NK-92 (cell line): ENCODE data around the gene PXN.
"Not testable (repeated sequence)": the region's sequence is repeated elsewhere in the genome, so short reads cannot be mapped to it uniquely, and the experiment has no call there.

Source experiments
- DNase-seq: peaks from one replicate; lab custom pipeline; 2025; ENCODE audit not compliant: unreplicated experiment; lab: John Stamatoyannopoulos, UW

The PXN gene

DNA sequence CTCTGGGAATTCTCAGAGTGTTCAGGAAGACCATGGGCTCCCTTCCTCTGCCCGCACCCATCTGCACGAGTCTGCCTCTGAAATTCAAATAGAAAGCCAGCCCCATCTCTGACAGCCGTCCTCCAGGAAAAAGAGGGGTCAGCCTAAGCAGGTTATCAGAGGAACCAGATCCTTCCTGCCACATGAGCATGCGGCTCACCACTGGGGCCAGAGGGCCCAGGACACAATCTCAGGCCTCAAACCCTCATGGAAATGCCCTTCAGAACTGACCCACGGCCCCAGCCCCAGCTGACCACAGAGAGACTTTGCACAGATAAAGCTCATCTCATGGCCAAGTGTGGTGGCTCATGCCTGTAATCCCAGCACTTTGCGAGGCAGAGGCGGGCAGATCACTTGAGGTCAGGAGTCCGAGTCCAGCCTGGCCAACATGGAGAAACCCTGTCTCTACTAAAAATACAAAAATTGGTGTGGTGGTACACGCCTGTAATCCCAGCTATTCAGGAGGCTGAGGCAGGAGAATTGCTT lies 23.2 kb downstream of the PXN start:
- DNase-seq, result no peak

GRCh38 chr12:120241561-120242274 lies 23.8 kb downstream of the PXN start:
- no peak for DNase-seq

DNA sequence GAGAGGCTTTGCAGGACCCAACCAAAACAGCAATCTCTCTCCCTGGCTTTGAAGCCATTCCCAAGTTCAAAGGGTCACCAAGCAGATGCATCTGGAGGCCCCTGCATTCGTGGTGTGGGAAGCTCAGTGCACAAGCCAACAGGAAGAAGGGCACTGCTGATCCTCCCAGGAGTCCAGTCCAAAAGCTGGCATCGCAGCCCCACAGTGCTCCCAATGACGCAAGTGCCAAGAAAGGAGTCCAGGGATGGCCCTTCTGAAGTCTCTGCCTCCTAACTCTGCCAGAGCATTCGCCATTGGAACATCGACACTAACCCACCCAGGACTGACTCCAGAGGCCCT lies 25.1 kb downstream of the PXN start:
- DNase-seq, result no peak

GRCh38 chr12:120239776-120240494 lies 25.6 kb downstream of the PXN start:
- no peak for DNase-seq

DNA sequence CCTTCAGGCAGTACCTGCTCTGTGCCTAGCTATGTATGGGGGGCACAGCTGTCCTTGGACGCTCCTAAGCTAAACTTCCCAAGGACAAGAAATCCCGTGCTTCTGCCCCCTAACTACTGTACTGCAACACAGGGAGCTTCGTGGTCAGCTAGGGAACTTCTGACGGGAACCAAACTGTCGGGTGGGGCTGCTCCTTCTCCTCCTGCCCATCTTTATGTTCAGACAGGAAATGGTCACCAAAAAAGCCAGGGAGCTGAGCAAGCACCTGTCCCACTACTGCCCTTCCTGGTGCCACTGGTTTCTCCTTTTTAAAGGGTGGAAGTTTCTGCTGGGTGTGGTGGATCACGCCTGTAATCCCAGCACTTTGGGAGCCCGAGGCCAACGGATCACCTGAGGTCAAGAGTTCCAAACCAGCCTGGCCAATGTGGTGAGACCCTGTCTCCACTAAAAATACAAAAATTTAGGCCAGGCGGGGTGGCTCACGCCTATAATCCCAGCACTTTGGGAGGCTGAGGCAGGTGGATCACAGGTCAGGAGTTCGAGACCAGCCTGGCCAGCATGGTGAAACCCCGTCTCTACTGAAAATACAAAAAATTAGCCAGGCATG lies 26.6 kb downstream of the PXN start:
- DNase-seq, result no peak

DNA sequence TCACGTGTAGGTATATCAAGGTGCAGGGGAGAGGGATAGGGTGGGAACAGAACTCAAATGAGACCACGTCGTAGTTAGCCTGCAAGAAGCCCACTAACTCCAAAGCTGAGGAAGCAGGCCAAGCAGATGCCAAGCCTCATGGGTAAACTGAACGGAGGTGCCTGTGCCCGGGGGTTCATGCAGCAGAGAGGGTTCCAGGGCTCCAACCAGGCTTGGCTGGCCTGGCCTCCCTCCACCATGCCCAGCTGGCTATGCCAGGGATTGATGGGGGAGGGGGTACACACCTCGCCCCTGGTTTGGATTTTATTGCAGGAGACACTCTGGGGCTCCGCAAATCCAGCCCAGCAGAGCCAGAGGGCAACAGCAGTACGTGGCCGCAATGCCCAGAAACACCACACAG lies 27.3 kb downstream of the PXN start:
- DNase-seq, result no peak

DNA sequence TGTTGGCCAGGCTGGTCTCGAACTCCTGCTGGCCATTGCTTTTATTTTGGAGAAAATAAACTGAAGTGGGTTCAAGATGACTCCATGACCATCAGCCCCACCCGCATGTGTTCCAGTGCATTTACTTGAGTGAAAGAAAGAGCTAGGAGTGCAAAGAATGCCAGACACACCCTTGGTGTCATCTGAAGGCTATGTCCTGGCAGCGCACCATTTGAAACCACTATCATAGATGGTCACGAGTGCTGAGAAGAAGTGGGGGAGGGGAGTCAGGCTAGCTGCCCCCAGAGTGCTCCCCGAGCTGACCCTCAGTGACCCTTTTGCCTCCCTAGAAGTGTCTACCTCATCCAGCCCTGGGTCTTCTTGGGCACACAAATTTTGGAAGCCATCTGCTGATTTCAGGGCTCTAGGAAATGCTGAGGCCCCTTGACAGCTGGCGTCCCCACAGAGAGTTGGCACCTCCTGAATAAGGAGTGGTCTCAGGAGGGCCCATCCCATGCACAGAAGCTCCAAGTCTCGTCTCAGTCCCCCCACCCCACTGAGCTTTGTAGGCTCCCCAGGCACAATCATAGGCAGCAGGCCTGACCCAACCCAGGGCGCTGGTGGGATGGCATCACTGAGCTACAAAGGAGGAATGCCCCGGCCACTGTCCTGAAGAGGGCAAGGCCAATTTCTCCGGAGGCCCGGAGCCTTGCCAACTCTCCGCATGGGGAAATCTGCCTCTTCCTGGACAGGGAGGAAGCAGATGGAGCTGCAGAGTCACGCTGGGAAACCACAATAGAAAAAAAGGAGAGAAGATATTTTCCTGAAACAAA lies 28.0 kb downstream of the PXN start:
- DNase-seq, result no peak

- not testable (repeated sequence) for DNase-seq
Measured at GRCh38 chr12:120236809-120237208, 28.7 kb downstream of the PXN start.

- no peak for DNase-seq
Measured at GRCh38 chr12:120235369-120236323, 29.9 kb downstream of the PXN start.

GRCh38 chr12:120234643-120235368 lies 30.7 kb downstream of the PXN start:
- no peak for DNase-seq

DNA sequence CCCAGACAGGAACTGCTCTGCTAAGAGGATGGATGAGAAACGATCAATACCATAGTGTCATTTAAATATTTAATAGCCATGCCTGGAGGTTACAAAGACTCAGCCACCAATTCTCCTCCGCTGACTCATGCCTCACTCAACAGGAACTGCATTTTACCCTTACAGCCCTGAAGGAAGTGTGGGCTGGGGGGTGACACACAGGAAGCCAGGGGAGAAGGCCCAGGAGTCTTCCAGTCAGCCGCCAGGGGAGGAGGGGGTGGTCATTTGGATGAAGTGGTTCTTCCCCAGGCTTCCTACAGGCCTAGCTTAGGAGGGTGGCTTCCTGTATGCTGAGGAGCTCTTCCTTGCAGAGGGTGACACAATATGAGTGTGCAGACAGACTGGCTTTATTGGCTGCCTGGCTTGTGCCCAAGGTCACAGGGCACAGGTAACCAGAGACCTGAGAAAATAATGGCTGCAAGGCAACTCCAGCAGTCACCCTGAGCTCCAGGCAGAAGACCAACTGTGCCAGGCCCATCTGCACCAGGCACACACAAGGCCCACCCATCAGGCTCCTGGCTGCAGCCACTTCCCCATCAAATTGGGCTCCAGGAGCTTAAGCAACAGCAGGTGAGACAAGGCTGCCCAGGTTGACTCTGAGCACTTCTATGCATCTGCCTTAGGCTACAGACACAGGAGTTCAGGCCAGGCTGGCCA lies 34.1 kb downstream of the PXN start:
- no peak for DNase-seq

GRCh38 chr12:120230974-120231315 lies 34.6 kb downstream of the PXN start:
- no peak for DNase-seq

DNA sequence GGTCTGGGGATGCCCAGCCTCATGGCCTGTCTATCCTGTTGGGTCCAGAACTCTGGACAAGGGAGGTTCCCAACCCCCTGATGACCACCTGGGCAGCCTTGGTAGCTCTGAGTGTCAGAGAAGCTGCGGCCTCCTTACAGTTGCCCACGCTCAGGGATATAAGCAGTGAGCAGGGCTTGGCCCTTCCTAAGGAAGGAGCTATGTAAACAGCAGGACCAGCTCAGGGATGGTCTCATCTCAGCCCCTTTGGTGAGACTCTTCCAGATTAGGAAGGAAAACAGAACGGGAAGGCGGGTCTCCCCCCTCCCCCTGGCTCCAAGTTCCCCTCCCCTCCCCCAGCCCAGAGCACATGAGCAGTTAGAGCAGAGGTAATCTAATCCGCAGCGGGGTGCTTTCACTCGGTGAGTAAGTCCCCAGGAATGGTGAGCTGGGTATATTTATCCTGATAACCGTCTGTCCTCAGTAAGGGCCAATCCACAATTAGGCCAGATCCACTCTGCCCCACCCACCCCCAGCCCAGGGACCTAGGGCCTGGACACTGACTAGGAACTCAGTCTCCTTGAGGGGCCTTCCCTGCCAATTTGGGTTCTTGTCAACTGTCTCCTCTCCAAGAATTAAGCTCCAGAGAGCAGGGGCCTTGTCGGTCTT lies 35.1 kb downstream of the PXN start:
- DNase-seq, result no peak

DNA sequence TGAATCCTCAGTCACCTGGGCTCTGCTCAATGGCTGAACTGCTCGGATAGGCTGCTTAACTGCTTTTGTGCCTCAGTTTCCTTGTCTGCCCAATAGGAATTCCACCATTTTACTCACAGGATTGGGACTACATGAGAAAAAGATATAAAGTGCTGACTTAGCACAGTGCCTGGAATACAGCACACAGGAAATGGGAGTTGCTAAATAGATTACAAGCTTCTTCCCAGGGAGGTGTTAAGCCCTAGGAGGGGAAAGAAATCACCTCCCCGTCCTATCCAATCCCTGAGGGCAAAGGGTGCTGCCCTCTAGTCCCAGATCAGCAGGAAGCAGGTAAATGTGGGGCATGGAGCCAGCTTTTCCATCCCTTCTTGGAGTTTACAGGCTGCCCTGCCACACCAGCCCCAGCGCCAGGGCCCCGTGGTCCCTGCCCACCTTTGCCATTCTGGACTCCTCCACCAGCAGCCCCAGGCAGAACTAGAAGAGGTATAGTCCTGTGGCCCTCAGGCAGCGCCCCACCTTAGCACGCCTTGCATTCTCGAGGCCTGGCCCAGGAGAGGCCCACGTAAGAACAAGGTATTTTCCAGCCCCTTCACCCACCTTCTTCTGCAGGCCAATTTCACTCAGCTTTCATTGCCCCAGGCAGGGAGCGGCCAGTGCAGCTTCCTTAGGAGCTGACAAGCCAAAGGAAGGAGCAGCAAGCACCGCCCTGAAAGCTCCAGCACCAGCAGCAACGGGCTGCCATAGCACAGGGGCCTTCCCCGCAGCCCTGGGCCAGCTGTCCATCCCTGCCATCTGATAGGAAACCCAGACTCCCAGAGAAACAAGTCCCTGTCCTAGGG lies 35.8 kb downstream of the PXN start:
- no peak for DNase-seq

DNA sequence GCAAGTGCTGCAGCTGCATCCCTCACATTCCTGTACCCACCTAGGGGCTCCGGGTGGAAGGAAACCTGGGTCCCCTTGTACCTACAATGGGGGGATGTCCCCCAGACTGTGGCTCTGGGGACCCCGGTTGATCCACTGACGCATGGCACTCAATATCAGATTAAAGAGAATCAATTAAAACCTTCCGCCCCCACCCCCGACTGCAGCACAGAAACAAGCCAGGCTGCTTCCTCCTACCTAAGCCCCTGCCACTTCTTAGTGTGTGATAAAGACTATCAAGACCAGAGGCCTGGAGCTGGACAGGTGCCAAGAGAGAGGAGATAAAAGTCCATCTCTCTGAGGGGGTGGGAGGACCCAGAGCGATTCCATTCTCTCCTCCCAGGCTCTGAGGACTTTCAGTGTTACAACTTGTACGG lies 36.5 kb downstream of the PXN start:
- DNase-seq, result no peak

- DNase-seq, result peak; percentile 14
Measured at GRCh38 chr12:120228291-120229070, 37.0 kb downstream of the PXN start.

DNA sequence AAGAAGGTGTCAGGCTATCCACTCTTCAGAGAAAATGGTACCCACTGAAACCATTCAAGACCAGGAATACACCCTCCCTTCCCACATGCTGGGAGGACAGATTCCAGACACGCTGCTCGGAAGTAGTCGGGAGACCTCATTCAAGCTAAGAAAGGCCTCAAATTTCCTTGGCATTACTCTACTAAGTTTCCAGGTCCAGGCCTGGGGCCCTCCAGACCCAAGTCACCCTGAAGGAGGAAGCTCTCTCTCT lies 37.6 kb downstream of the PXN start:
- DNase-seq, result no peak
